PC-9 (cell line): Measurements from ENCODE around the gene LY6G5B. TPM values are rescaled to one million over a fixed set of nuclear protein-coding genes. Genes with fewer than 3 reads are reported as not detected.
A peak's percentile ranks its signal among the peaks of the same experiment; 100 is the strongest.

Experiments
- BruUV-seq: library from RNA; stranded (reverse); fragments of 400-500 nt; replicated peaks from 2 replicates; lab custom pipeline; 2021; lab: Mats Ljungman, UMichigan
- CTCF ChIA-PET: fragments of 300-600 bp; sonication (Branson Sonifier 250); formaldehyde crosslinking; loops from one replicate; lab custom pipeline; 2022; ENCODE audit warnings: antibody characterized with exemption; lab: Charles Lee
- POLR2A ChIA-PET: fragments of 300-600 bp; sonication (Branson Sonifier 250); formaldehyde crosslinking; loops from one replicate; lab custom pipeline; 2022; ENCODE audit warnings: antibody characterized with exemption; ENCODE audit not compliant: unreplicated experiment; lab: Charles Lee
- DNase-seq, 2 experiments: peaks; one replicate each; pipeline versions ENCODE4 v3.0.0 to v3.0.0-alpha.2; 2015 to 2022; ENCODE audit warnings: mixed read lengths in 1 of 2
- H2AFZ ChIP-seq: fragments of 200-600 bp; sonication (generic); 2 replicates; pipeline ENCODE4 v1.8.1; 2017; ENCODE audit warnings: antibody characterized with exemption
- H3F3A ChIP-seq: fragments of 200-600 bp; sonication (generic); 2 replicates; pipeline ENCODE4 v1.8.1; 2017; ENCODE audit warnings: antibody characterized with exemption, mild to moderate bottlenecking, low read depth; ENCODE audit not compliant: insufficient read depth
- H3K27ac ChIP-seq: fragments of 200-600 bp; sonication (generic); 2 replicates; pipeline ENCODE4 v1.6.1; 2016; ENCODE audit warnings: mixed run types
- H3K27me3 ChIP-seq: fragments of 200-600 bp; sonication (generic); 2 replicates; pipeline ENCODE4 v1.6.1; 2016; ENCODE audit warnings: low read depth, mixed run types; ENCODE audit not compliant: insufficient read depth
- H3K36me3 ChIP-seq: fragments of 200-600 bp; sonication (generic); 2 replicates; pipeline ENCODE4 v1.6.1; 2016; ENCODE audit warnings: low read depth, mixed run types
- H3K4me1 ChIP-seq: fragments of 200-600 bp; sonication (generic); replicated peaks from 2 replicates; pipeline ENCODE4 v1.6.1; 2016; ENCODE audit warnings: mixed run types; ENCODE audit not compliant: insufficient read depth
- H3K4me2 ChIP-seq: fragments of 200-600 bp; sonication (generic); 2 replicates; pipeline ENCODE4 v1.6.1; 2017; ENCODE audit warnings: mixed run types
- H3K4me3 ChIP-seq: fragments of 200-600 bp; sonication (generic); 2 replicates; pipeline ENCODE4 v1.6.1; 2016; ENCODE audit warnings: mixed run types
- H3K79me2 ChIP-seq: fragments of 200-600 bp; sonication (generic); 2 replicates; pipeline ENCODE4 v1.6.1; 2017; ENCODE audit warnings: low read depth, mixed run types
- H3K9me2 ChIP-seq: fragments of 200-600 bp; sonication (generic); 2 replicates; pipeline ENCODE4 v1.8.1; 2017; ENCODE audit warnings: mild to moderate bottlenecking; ENCODE audit not compliant: insufficient read depth
- H3K9me3 ChIP-seq: fragments of 200-600 bp; sonication (generic); 2 replicates; pipeline ENCODE4 v1.8.1; 2016; ENCODE audit warnings: low read depth; ENCODE audit not compliant: insufficient read depth
- H4K20me1 ChIP-seq: fragments of 200-600 bp; sonication (generic); 2 replicates; pipeline ENCODE4 v1.8.1; 2017; ENCODE audit not compliant: insufficient read depth
- CTCF ChIP-seq: fragments of 200-600 bp; sonication (generic); conservative IDR thresholded peaks from 2 replicates; pipeline ENCODE4 v1.6.1; 2017; ENCODE audit warnings: mixed run types, antibody characterized with exemption, mild to moderate bottlenecking, moderate library complexity
- EZH2 ChIP-seq: fragments of 200-600 bp; sonication (generic); IDR thresholded peaks from 2 replicates; pipeline ENCODE4 v1.8.0; 2017; ENCODE audit warnings: antibody characterized with exemption, low read depth
- intact Hi-C: fragments of 100-400 bp; cut with micrococcal nuclease; formaldehyde crosslinking; loops from one replicate; pipeline ENCODE4 v1.10.0; 2022; ENCODE audit not compliant: unreplicated experiment
- total RNA-seq: library from RNA; stranded (reverse); gene quantifications from 2 replicates; pipeline ENCODE4 v1.2.3, GENCODE V29; 2021

LY6G5B gene
- total RNA-seq, 1 experiment from 2014 or later: 24.0 TPM

- CTCF ChIA-PET: no interaction called here
- no peak for DNase-seq
Measured at GRCh38 chr6:31666337-31666965, 3.3 kb upstream of the LY6G5B start.

GRCh38 chr6:31676322-31676903 is 6.6 kb downstream of the LY6G5B start:
- peaks cover 9% of the 10 kb centered on the region for H3K4me1 ChIP-seq
- no TSS peak for BruUV-seq
- no peaks in the 10 kb centered on the region for H3K9me2 ChIP-seq
- H3K4me2 ChIP-seq: no peak overlapping the region
- no peaks in the 10 kb centered on the region for H3K9me3 ChIP-seq
- H4K20me1 ChIP-seq: no peaks in the 10 kb centered on the region
- CTCF ChIA-PET: interaction anchor here (0.6 kb wide), 1 partner anchor 212 kb away, joined by 3 read pairs; no protein-coding TSS in a partner anchor
- H3K4me3 ChIP-seq: no peak overlapping the region
- peaks cover 4% of the 10 kb centered on the region; the same call in 1 of the 2 replicates for H3K36me3 ChIP-seq
- intact Hi-C loops: no loop called here
- no peak for TF ChIP-seq CTCF
- TF ChIP-seq EZH2: no peak
- peaks cover 41% of the 10 kb centered on the region; the same call in 1 of the 2 replicates for H3F3A ChIP-seq
- no peak overlapping the region for H3K27ac ChIP-seq
- POLR2A ChIA-PET: no interaction called here
- DNase-seq: no peak
- H3K27me3 ChIP-seq: no peaks in the 10 kb centered on the region
- H3K79me2 ChIP-seq: no peaks in the 10 kb centered on the region
- no peak overlapping the region for H2AFZ ChIP-seq

More at GRCh38 chr6:31666337-31666965, 3.3 kb upstream of the LY6G5B start:
- TF ChIP-seq CTCF (no peak), EZH2 (no peak)
- Histone ChIP-seq H3K27me3 (no peaks in the 10 kb centered on the region), H4K20me1 (peaks cover 3% of the 10 kb centered on the region; the same call in 1 of the 2 replicates), H3K9me2 (no peaks in the 10 kb centered on the region), H3K4me3 (peak overlapping the region; percentile 90), H3K4me2 (peak overlapping the region; percentile 95), H3K9me3 (no peaks in the 10 kb centered on the region), H2AFZ (peak overlapping the region; percentile 79), H3F3A (peaks cover 15% of the 10 kb centered on the region), H3K79me2 (peaks cover 51% of the 10 kb centered on the region), H3K36me3 (peaks cover 31% of the 10 kb centered on the region), H3K4me1 (peaks cover 24% of the 10 kb centered on the region), H3K27ac (peak overlapping the region; percentile 21; the same call in 1 of the 2 replicates)
- intact Hi-C loops: loop anchor here (10.0 kb wide), 1 partner anchor 508 kb away; the partner anchor contains the start of genes AGPAT1 and RNF5
- POLR2A ChIA-PET: no interaction called here
- no TSS peak for BruUV-seq

GRCh38 chr6:31676904-31677303 is 7.1 kb downstream of the LY6G5B start:
- H2AFZ ChIP-seq: no peak overlapping the region
- BruUV-seq: no TSS peak
- CTCF ChIA-PET: interaction anchor here (0.6 kb wide), 1 partner anchor 212 kb away, joined by 3 read pairs; no protein-coding TSS in a partner anchor
- H3K79me2 ChIP-seq: no peaks in the 10 kb centered on the region
- no peak overlapping the region for H3K27ac ChIP-seq
- peaks cover 44% of the 10 kb centered on the region for H3F3A ChIP-seq
- H3K4me1 ChIP-seq: peaks cover 14% of the 10 kb centered on the region
- no peak overlapping the region for H3K4me2 ChIP-seq
- no peaks in the 10 kb centered on the region for H3K27me3 ChIP-seq
- intact Hi-C loops: no loop called here
- H3K9me2 ChIP-seq: no peaks in the 10 kb centered on the region
- POLR2A ChIA-PET: no interaction called here
- no peaks in the 10 kb centered on the region for H4K20me1 ChIP-seq
- no peaks in the 10 kb centered on the region for H3K9me3 ChIP-seq
- peaks cover 1% of the 10 kb centered on the region; the same call in 1 of the 2 replicates for H3K36me3 ChIP-seq
- DNase-seq: no peak
- no peak for TF ChIP-seq CTCF
- no peak for TF ChIP-seq EZH2
- H3K4me3 ChIP-seq: no peak overlapping the region
